Activated naive CD4-positive, alpha-beta T cell treated with anti-CD3 and anti-CD28 coated beads for 36 hours (primary cell): ENCODE measurements around the gene IL2RA. TPM values are rescaled to one million over a fixed set of nuclear protein-coding genes. Genes with fewer than 3 reads are reported as not detected.

Source experiments
- CTCF ChIA-PET: fragments of 350-600 bp; sonication (Branson Sonifier 250); formaldehyde crosslinking; loops from one replicate; lab custom pipeline; 2021; ENCODE audit warnings: antibody characterized with exemption; lab: Charles Lee
- DNase-seq: peaks from one replicate; pipeline ENCODE4 v3.0.0-alpha.2; 2020
- H3K27ac Mint-ChIP-seq: one replicate; pipeline ENCODE4 v1.8.0; 2021; ENCODE audit warnings: mild to moderate bottlenecking, mixed read lengths
- H3K27me3 Mint-ChIP-seq: one replicate; pipeline ENCODE4 v1.8.0; 2021; ENCODE audit warnings: low read depth, mixed read lengths
- H3K36me3 Mint-ChIP-seq: one replicate; pipeline ENCODE4 v1.8.0; 2021; ENCODE audit warnings: low read depth, mixed read lengths
- H3K4me1 Mint-ChIP-seq: one replicate; pipeline ENCODE4 v1.8.0; 2021; ENCODE audit warnings: low read depth, mixed read lengths
- H3K4me3 Mint-ChIP-seq: one replicate; pipeline ENCODE4 v1.8.0; 2021; ENCODE audit warnings: mild to moderate bottlenecking, moderate library complexity, mixed read lengths
- H3K9me3 Mint-ChIP-seq: one replicate; pipeline ENCODE4 v1.8.0; 2021; ENCODE audit warnings: mixed read lengths
- intact Hi-C: fragments of 100-400 bp; cut with micrococcal nuclease; formaldehyde crosslinking; loops from one replicate; pipeline ENCODE4 v1.15.1; 2023
- total RNA-seq, 2 experiments: library from RNA; stranded (reverse); gene quantifications; one replicate each; pipeline ENCODE4 v1.2.3, GENCODE V29; 2021

The IL2RA gene
- total RNA-seq, 2 experiments from 2014 or later, result 443 to 471 TPM

GRCh38 chr10:6080417-6080973 is 18.3 kb upstream of the IL2RA start:
- peaks cover 34% of the 10 kb centered on the region for H3K4me1 Mint-ChIP-seq
- no peaks in the 10 kb centered on the region for H3K27me3 Mint-ChIP-seq
- H3K36me3 Mint-ChIP-seq, result no peaks in the 10 kb centered on the region
- intact Hi-C loops, result no loop called here
- CTCF ChIA-PET, result no interaction called here
- no peak for DNase-seq
- no peak overlapping the region for H3K4me3 Mint-ChIP-seq
- H3K27ac Mint-ChIP-seq, result no peak overlapping the region
- no peaks in the 10 kb centered on the region for H3K9me3 Mint-ChIP-seq

GRCh38 chr10:6079044-6079443 is 16.9 kb upstream of the IL2RA start:
- H3K4me3 Mint-ChIP-seq, result no peak overlapping the region
- no peak for DNase-seq
- no peaks in the 10 kb centered on the region for H3K27me3 Mint-ChIP-seq
- intact Hi-C loops, result no loop called here
- no peaks in the 10 kb centered on the region for H3K36me3 Mint-ChIP-seq
- no peaks in the 10 kb centered on the region for H3K9me3 Mint-ChIP-seq
- H3K4me1 Mint-ChIP-seq, result peaks cover 37% of the 10 kb centered on the region
- CTCF ChIA-PET, result no interaction called here
- no peak overlapping the region for H3K27ac Mint-ChIP-seq

GRCh38 chr10:6077071-6077675 is 15.0 kb upstream of the IL2RA start:
- H3K27me3 Mint-ChIP-seq, result no peaks in the 10 kb centered on the region
- intact Hi-C loops, result no loop called here
- H3K9me3 Mint-ChIP-seq, result no peaks in the 10 kb centered on the region
- DNase-seq, result no peak
- CTCF ChIA-PET, result interaction anchor here (2.0 kb wide), 1 partner anchor 10 kb away, joined by 9 read pairs; no protein-coding TSS in a partner anchor
- no peaks in the 10 kb centered on the region for H3K36me3 Mint-ChIP-seq
- peaks cover 36% of the 10 kb centered on the region for H3K4me1 Mint-ChIP-seq
- H3K27ac Mint-ChIP-seq, result no peak overlapping the region
- no peak overlapping the region for H3K4me3 Mint-ChIP-seq

GRCh38 chr10:6074489-6075301 is 12.5 kb upstream of the IL2RA start:
- Mint-ChIP-seq H3K4me1 (peaks cover 55% of the 10 kb centered on the region), H3K4me3 (peak overlapping the region; percentile 19), H3K27ac (peak overlapping the region; percentile 59), H3K9me3 (no peaks in the 10 kb centered on the region), H3K27me3 (no peaks in the 10 kb centered on the region), H3K36me3 (no peaks in the 10 kb centered on the region)
- DNase-seq, result peak; percentile 54
- intact Hi-C loops, result no loop called here
- CTCF ChIA-PET, result interaction anchor here (1.5 to 4.1 kb wide), 4 partner anchors 9 to 24 kb away, joined by 4 to 26 read pairs (median 13); no protein-coding TSS in a partner anchor

- H3K36me3 Mint-ChIP-seq, result no peaks in the 10 kb centered on the region
- peak overlapping the region; percentile 43 for H3K4me3 Mint-ChIP-seq
- no peaks in the 10 kb centered on the region for H3K9me3 Mint-ChIP-seq
- intact Hi-C loops, result loop anchor here (1.0 kb wide), 1 partner anchor 11 kb away; no protein-coding TSS in a partner anchor
- CTCF ChIA-PET, result interaction anchor here (1.0 to 4.1 kb wide), 10 partner anchors 9 to 38 kb away, joined by 3 to 26 read pairs (median 4); no protein-coding TSS in a partner anchor
- peaks cover 78% of the 10 kb centered on the region for H3K4me1 Mint-ChIP-seq
- H3K27ac Mint-ChIP-seq, result peak overlapping the region; percentile 78
- DNase-seq, result peak; percentile 62
- H3K27me3 Mint-ChIP-seq, result no peaks in the 10 kb centered on the region
Observed at GRCh38 chr10:6072215-6072934, 10.2 kb upstream of the IL2RA start.

- intact Hi-C loops, result loop anchor here (1.0 kb wide), 1 partner anchor 12 kb away; no protein-coding TSS in a partner anchor
- H3K9me3 Mint-ChIP-seq, result no peaks in the 10 kb centered on the region
- peak overlapping the region; percentile 78 for H3K27ac Mint-ChIP-seq
- peak overlapping the region; percentile 14 for H3K4me3 Mint-ChIP-seq
- DNase-seq, result no peak
- peaks cover 81% of the 10 kb centered on the region for H3K4me1 Mint-ChIP-seq
- CTCF ChIA-PET, result interaction anchor here (0.6 to 4.1 kb wide), 9 partner anchors 9 to 330 kb away, joined by 3 to 26 read pairs (median 6); no protein-coding TSS in a partner anchor
- no peaks in the 10 kb centered on the region for H3K36me3 Mint-ChIP-seq
- H3K27me3 Mint-ChIP-seq, result no peaks in the 10 kb centered on the region
Observed at GRCh38 chr10:6071181-6072175, 9.3 kb upstream of the IL2RA start.

GRCh38 chr10:6070660-6071059 is 8.5 kb upstream of the IL2RA start:
- peak; percentile 86 for DNase-seq
- Mint-ChIP-seq H3K27me3 (no peaks in the 10 kb centered on the region), H3K36me3 (no peaks in the 10 kb centered on the region), H3K4me3 (peak overlapping the region; percentile 40), H3K9me3 (no peaks in the 10 kb centered on the region), H3K4me1 (peaks cover 90% of the 10 kb centered on the region), H3K27ac (peak overlapping the region; percentile 78)
- CTCF ChIA-PET, result interaction anchor here (1.9 to 4.1 kb wide), 4 partner anchors 9 to 16 kb away, joined by 6 to 26 read pairs (median 16); no protein-coding TSS in a partner anchor
- intact Hi-C loops, result loop anchor here (1.0 kb wide), 3 partner anchors 8 to 25 kb away; partner anchors contain the start of gene IL2RA

GRCh38 chr10:6069081-6069931 is 7.1 kb upstream of the IL2RA start:
- CTCF ChIA-PET, result interaction anchor here (1.0 to 3.4 kb wide), 6 partner anchors 11 to 18 kb away, joined by 4 to 27 read pairs (median 14); no protein-coding TSS in a partner anchor
- Mint-ChIP-seq H3K27me3 (no peaks in the 10 kb centered on the region), H3K4me3 (peak overlapping the region; percentile 60), H3K9me3 (peaks cover 3% of the 10 kb centered on the region), H3K36me3 (no peaks in the 10 kb centered on the region), H3K27ac (peak overlapping the region; percentile 78), H3K4me1 (peaks cover 90% of the 10 kb centered on the region)
- intact Hi-C loops, result loop anchor here (2.0 kb wide), 1 partner anchor 13 kb away; no protein-coding TSS in a partner anchor
- DNase-seq, result peak; percentile 46

GRCh38 chr10:6068422-6068821 is 6.3 kb upstream of the IL2RA start:
- Mint-ChIP-seq H3K27me3 (no peaks in the 10 kb centered on the region), H3K27ac (peak overlapping the region; percentile 78), H3K9me3 (peaks cover 3% of the 10 kb centered on the region), H3K4me3 (peak overlapping the region; percentile 60), H3K36me3 (no peaks in the 10 kb centered on the region), H3K4me1 (peaks cover 83% of the 10 kb centered on the region)
- intact Hi-C loops, result loop anchor here (2.0 kb wide), 1 partner anchor 14 kb away; no protein-coding TSS in a partner anchor
- CTCF ChIA-PET, result interaction anchor here (0.7 to 3.0 kb wide), 6 partner anchors 11 to 92 kb away, joined by 3 to 27 read pairs (median 4); no protein-coding TSS in a partner anchor
- peak; percentile 71 for DNase-seq

GRCh38 chr10:6068006-6068405 is 5.8 kb upstream of the IL2RA start:
- intact Hi-C loops, result loop anchor here (2.0 kb wide), 1 partner anchor 15 kb away; no protein-coding TSS in a partner anchor
- no peak for DNase-seq
- H3K4me1 Mint-ChIP-seq, result peaks cover 80% of the 10 kb centered on the region
- no peaks in the 10 kb centered on the region for H3K36me3 Mint-ChIP-seq
- H3K4me3 Mint-ChIP-seq, result peak overlapping the region; percentile 60
- H3K27ac Mint-ChIP-seq, result no peak overlapping the region
- CTCF ChIA-PET, result interaction anchor here (0.7 to 3.0 kb wide), 7 partner anchors 10 to 438 kb away, joined by 3 to 27 read pairs (median 3); no protein-coding TSS in a partner anchor
- H3K9me3 Mint-ChIP-seq, result peaks cover 3% of the 10 kb centered on the region
- H3K27me3 Mint-ChIP-seq, result no peaks in the 10 kb centered on the region
